GM23338 (cell line): ENCODE data around the gene ROS1.

Source experiments
- CREB1 ChIP-seq: fragments of 250-450 bp; sonication (Bioruptor Pico); IDR thresholded peaks from 2 replicates; pipeline ENCODE4 v1.5.0; 2020; ENCODE audit warnings: low read depth, mild to moderate bottlenecking, moderate library complexity
- CTCF ChIP-seq, 2 experiments: fragments of 200-600 bp in 1 of 2; sonication (generic) in 1 of 2; conservative IDR thresholded peaks; 2 replicates each; pipeline versions ENCODE4 v1.5.1 to v1.6.1; 2016 to 2017; ENCODE audit warnings: antibody characterized with exemption in 2 of 2, low read depth in 2 of 2, mild to moderate bottlenecking in 2 of 2, moderate library complexity in 1 of 2
- ETS1 ChIP-seq: IDR thresholded peaks from 2 replicates; pipeline ENCODE4 v1.6.1; 2016; ENCODE audit warnings: antibody characterized with exemption
- EZH2 ChIP-seq: fragments of 200-600 bp; sonication (generic); IDR thresholded peaks from one replicate; pipeline ENCODE4 v1.8.0; 2017; ENCODE audit warnings: antibody characterized with exemption, mild to moderate bottlenecking, low read depth; ENCODE audit not compliant: unreplicated experiment
- EZH2phosphoT487 ChIP-seq: fragments of 200-600 bp; sonication (generic); IDR thresholded peaks from one replicate; pipeline ENCODE4 v1.8.1; 2018; ENCODE audit warnings: antibody characterized with exemption; ENCODE audit not compliant: unreplicated experiment
- JUNB ChIP-seq: IDR thresholded peaks from one replicate; pipeline ENCODE4 v1.6.1; 2016; ENCODE audit warnings: antibody characterized with exemption; ENCODE audit not compliant: unreplicated experiment
- POLR2AphosphoS5 ChIP-seq: IDR thresholded peaks from 2 replicates; pipeline ENCODE4 v1.6.1; 2016; ENCODE audit warnings: antibody characterized with exemption, low read depth
- REST ChIP-seq: IDR thresholded peaks from one replicate; pipeline ENCODE4 v1.6.1; 2018; ENCODE audit warnings: antibody characterized with exemption; ENCODE audit not compliant: unreplicated experiment
- STAT1 ChIP-seq: IDR thresholded peaks from one replicate; pipeline ENCODE4 v1.6.1; 2016; ENCODE audit warnings: antibody characterized with exemption; ENCODE audit not compliant: unreplicated experiment
- ZNF331 ChIP-seq: fragments of 250-450 bp; sonication (Bioruptor Pico); IDR thresholded peaks from 2 replicates; pipeline ENCODE4 v1.5.0; 2020; ENCODE audit warnings: low read depth, mild to moderate bottlenecking, moderate library complexity

GRCh38 chr6:117298941-117299340, 126.8 kb downstream of the ROS1 start:
- TF ChIP-seq CTCF (conservative IDR thresholded peaks at IDR 0.05; ENCODE audit: low read depth in 2 of 2): no peak
- no peak for TF ChIP-seq JUNB
- no peak for TF ChIP-seq EZH2
- TF ChIP-seq POLR2AphosphoS5: no peak
- TF ChIP-seq CREB1: no peak
- no peak for TF ChIP-seq ZNF331 (CRISPR knock-in tag)
- no peak for TF ChIP-seq EZH2phosphoT487
- TF ChIP-seq REST: no peak
- no peak for TF ChIP-seq ETS1
- TF ChIP-seq STAT1: no peak
